Smooth muscle cell of the brain vasculature (primary cell): ENCODE data around the gene PTPRCAP.

Experiments
- DNase-seq: peaks from one replicate; pipeline ENCODE4 v3.0.0-alpha.2; 2012; ENCODE audit warnings: low read depth, low spot score

PTPRCAP gene

GRCh38 chr11:67396587-67397389 is 40.7 kb downstream of the PTPRCAP start:
- DNase-seq: no peak

- no peak for DNase-seq
Observed at GRCh38 chr11:67396259-67396581, 41.3 kb downstream of the PTPRCAP start.

- no peak for DNase-seq
Observed at GRCh38 chr11:67395555-67396258, 41.8 kb downstream of the PTPRCAP start.

GRCh38 chr11:67393990-67394389 is 43.5 kb downstream of the PTPRCAP start:
- DNase-seq: no peak

GRCh38 chr11:67393437-67393836 is 44.0 kb downstream of the PTPRCAP start:
- DNase-seq: no peak

- DNase-seq: no peak
Observed at GRCh38 chr11:67392183-67392715, 45.2 kb downstream of the PTPRCAP start.

GRCh38 chr11:67391304-67392182 is 45.9 kb downstream of the PTPRCAP start, which contains the start of gene RAD9A:
RAD9A (plus strand) TSS chr11:67391986; CDS start chr11:67392045, 59 bp downstream.
- peak; percentile 80 for DNase-seq

- no peak for DNase-seq
Observed at GRCh38 chr11:67390947-67391303, 46.6 kb downstream of the PTPRCAP start.

GRCh38 chr11:67389477-67389876 is 48.0 kb downstream of the PTPRCAP start:
- no peak for DNase-seq

- no peak for DNase-seq
Observed at GRCh38 chr11:67387518-67387917, 50.0 kb downstream of the PTPRCAP start.

- no peak for DNase-seq
Observed at GRCh38 chr11:67387069-67387468, 50.4 kb downstream of the PTPRCAP start.
